K562 (cell line): ENCODE measurements around the gene FAM149B1.

Source experiments
- ATF6 ChIP-seq: sonication (generic); formaldehyde crosslinking; IDR thresholded peaks from 2 replicates; pipeline ENCODE4 v1.4.0; 2020; ENCODE audit warnings: mild to moderate bottlenecking, missing genetic modification reagents
- CBFA2T3 ChIP-seq: fragments of 450-650 bp; IDR thresholded peaks from 2 replicates; pipeline ENCODE4 v1.6.1; 2017
- ELF1 ChIP-seq: fragments of 200-800 bp; sonication (Bioruptor generic); IDR thresholded peaks from 2 replicates; pipeline ENCODE4 v1.6.1; 2016; ENCODE audit warnings: missing genetic modification characterization, missing compliant biosample characterization
- ETV6 ChIP-seq, 3 experiments: fragments of 150-350 bp in 1 of 3; sonication (generic) in 1 of 3; formaldehyde crosslinking in 1 of 3; IDR thresholded peaks; 2 replicates each; pipeline versions ENCODE4 v1.6.1 to v1.8.0; 2014 to 2022; ENCODE audit warnings: borderline replicate concordance in 2 of 3, low read depth in 2 of 3, antibody characterized with exemption in 1 of 3, low read length in 1 of 3, mild to moderate bottlenecking in 1 of 3, missing genetic modification reagents in 1 of 3
- HDAC6 ChIP-seq: IDR thresholded peaks from 2 replicates; pipeline ENCODE4 v1.6.1; 2012; ENCODE audit warnings: low read depth, mild to moderate bottlenecking, control low read depth, inconsistent platforms, low read length, moderate library complexity
- JUN ChIP-seq, 2 experiments: sonication (generic) in 1 of 2; formaldehyde crosslinking in 1 of 2; IDR thresholded peaks; 2 replicates each; pipeline versions ENCODE4 v1.6.1 to v1.8.0; 2012 to 2022; ENCODE audit warnings: borderline replicate concordance in 2 of 2, mild to moderate bottlenecking in 2 of 2, improper control_type of control experiment in 1 of 2, low read depth in 1 of 2, low read length in 1 of 2, missing genetic modification reagents in 1 of 2
- JUND ChIP-seq, 2 experiments: IDR thresholded peaks; 2 replicates in 1 of 2; 3 replicates in 1 of 2; pipeline ENCODE4 v1.6.1; 2011; ENCODE audit warnings: borderline replicate concordance in 2 of 2, low read depth in 2 of 2, low read length in 2 of 2, improper control_type of control experiment in 1 of 2, missing biosample characterization in 1 of 2, missing genetic modification characterization in 1 of 2, missing genetic modification reagents in 1 of 2
- MEF2A ChIP-seq: IDR thresholded peaks from 2 replicates; pipeline ENCODE4 v1.6.1; 2011; ENCODE audit warnings: low read depth, mild to moderate bottlenecking, low read length, moderate library complexity; ENCODE audit not compliant: control insufficient read depth
- NR2F6 ChIP-seq: fragments of 450-650 bp; formaldehyde crosslinking; IDR thresholded peaks from 2 replicates; pipeline ENCODE4 v1.4.0; 2020; ENCODE audit warnings: mild to moderate bottlenecking
- POLR2A ChIP-seq: fragments of 450-650 bp; conservative IDR thresholded peaks from 2 replicates; pipeline ENCODE4 v1.6.1; 2016
- SMAD2 ChIP-seq: fragments of 150-350 bp; IDR thresholded peaks from 2 replicates; pipeline ENCODE4 v1.6.1; 2014; ENCODE audit warnings: low read depth, mild to moderate bottlenecking, low read length
- TAL1 ChIP-seq: fragments of 450-650 bp; IDR thresholded peaks from 2 replicates; pipeline ENCODE4 v1.6.1; 2016; ENCODE audit warnings: mild to moderate bottlenecking
- ZEB2 ChIP-seq: fragments of 450-650 bp; IDR thresholded peaks from 2 replicates; pipeline ENCODE4 v1.6.1; 2016
- ZNF780A ChIP-seq: fragments of 250-450 bp; sonication (Bioruptor Pico); IDR thresholded peaks from 2 replicates; pipeline ENCODE4 v1.5.0; 2021; ENCODE audit warnings: mild to moderate bottlenecking

GRCh38 chr10:73220989-73221388 is 53.1 kb downstream of the FAM149B1 start:
- TF ChIP-seq POLR2A, result no peak
- no peak for TF ChIP-seq JUN (IDR thresholded peaks at IDR 0.05; ENCODE audit: borderline replicate concordance, low read depth, low read length)
- TF ChIP-seq JUN (CRISPR knock-in tag; IDR thresholded peaks at IDR 0.05; ENCODE audit: borderline replicate concordance), result no peak
- no peak for TF ChIP-seq SMAD2
- no peak for TF ChIP-seq ATF6 (CRISPR knock-in tag)
- TF ChIP-seq TAL1, result no peak
- TF ChIP-seq NR2F6 (CRISPR knock-in tag), result no peak
- no peak for TF ChIP-seq CBFA2T3
- TF ChIP-seq HDAC6, result no peak
- TF ChIP-seq JUND (IDR thresholded peaks at IDR 0.05; ENCODE audit: borderline replicate concordance, low read depth, low read length), result no peak
- TF ChIP-seq JUND (tag; IDR thresholded peaks at IDR 0.05; ENCODE audit: borderline replicate concordance, low read depth, low read length), result no peak
- TF ChIP-seq ETV6 (IDR thresholded peaks at IDR 0.05; ENCODE audit: borderline replicate concordance in 1 of 2, low read depth in 2 of 2, low read length in 1 of 2), result no peak
- TF ChIP-seq ETV6 (CRISPR knock-in tag; IDR thresholded peaks at IDR 0.05; ENCODE audit: borderline replicate concordance), result no peak
- no peak for TF ChIP-seq ZEB2
- no peak for TF ChIP-seq MEF2A
- TF ChIP-seq ZNF780A (CRISPR knock-in tag), result no peak
- no peak for TF ChIP-seq ELF1 (tag)
